Activated naive CD4-positive, alpha-beta T cell treated with Interleukin-2 at 50 U/mL for 16 hours (primary cell): ENCODE data around the gene DAB1.

Source experiments
- DNase-seq: peaks from one replicate; pipeline ENCODE4 v3.0.0-alpha.2; 2020

The DAB1 gene

GRCh38 chr1:57007948-57008347 is 415.9 kb downstream of the DAB1 start:
- DNase-seq = no peak

DNA sequence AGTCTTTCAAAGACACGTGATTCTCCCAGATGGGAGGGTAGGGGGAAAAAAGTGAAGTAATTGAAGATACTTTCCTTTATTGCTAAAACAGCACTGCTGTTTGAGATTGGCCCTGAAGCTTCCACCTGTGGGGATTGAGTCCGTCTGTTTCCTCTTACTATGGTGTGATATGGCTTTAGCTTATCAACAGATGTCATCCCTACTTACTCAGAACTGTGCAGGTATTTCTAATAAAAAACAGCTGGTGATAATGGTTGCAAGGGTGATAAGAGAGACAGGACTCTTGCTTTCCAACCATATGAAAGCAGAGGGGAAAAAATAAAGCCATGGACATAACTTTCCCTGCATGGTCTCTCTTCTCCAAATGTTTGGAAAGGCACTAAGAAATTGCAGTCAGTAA is 416.4 kb downstream of the DAB1 start:
- DNase-seq = no peak

GRCh38 chr1:57003398-57004139 is 420.3 kb downstream of the DAB1 start:
- DNase-seq = no peak

GRCh38 chr1:56995414-56996100 is 428.3 kb downstream of the DAB1 start:
- no peak for DNase-seq

- no peak for DNase-seq
These were observed 430.4 kb downstream of the DAB1 start for GRCh38 chr1:56993475-56993874.

GRCh38 chr1:56992318-56993125 is 431.3 kb downstream of the DAB1 start:
- DNase-seq = no peak

DNA sequence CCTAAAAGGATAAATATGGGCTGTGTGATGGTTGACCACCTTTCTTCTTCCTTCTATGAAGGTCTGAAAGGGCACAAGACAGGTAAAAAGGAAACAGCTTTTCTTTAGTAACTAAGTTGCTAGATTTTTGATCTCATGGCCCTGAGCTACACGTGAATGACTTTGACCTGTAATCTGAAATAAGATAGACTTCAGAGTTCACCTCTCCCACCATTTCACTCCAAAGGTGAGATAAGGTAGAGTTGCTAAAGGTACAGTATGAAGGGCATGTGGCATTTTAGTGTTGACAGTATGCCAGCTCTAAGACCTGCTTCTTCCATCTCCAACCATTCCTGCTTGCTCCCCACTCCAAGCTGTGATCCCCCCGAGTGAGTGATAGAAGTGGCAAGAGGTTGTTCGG is 432.3 kb downstream of the DAB1 start:
- DNase-seq = no peak

DNA sequence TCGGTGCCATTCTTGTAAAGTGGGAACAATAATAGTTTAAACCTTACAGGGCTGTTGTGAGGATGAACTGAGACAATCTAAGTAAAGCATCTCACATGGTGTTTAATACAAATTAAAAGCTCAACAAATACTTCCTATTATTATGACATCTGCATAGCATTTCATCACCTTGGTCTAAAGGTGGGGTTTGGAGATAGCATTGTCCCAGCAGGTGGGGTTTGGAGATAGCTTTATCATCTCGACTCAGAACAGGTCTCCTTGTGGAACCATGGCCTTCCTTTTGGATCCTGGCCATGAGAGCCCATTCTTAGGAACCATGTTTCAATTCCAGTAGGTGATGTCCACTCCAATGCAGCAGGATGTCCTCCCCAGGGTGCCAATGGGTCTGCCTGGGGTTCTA is 437.5 kb downstream of the DAB1 start:
- no peak for DNase-seq

DNA sequence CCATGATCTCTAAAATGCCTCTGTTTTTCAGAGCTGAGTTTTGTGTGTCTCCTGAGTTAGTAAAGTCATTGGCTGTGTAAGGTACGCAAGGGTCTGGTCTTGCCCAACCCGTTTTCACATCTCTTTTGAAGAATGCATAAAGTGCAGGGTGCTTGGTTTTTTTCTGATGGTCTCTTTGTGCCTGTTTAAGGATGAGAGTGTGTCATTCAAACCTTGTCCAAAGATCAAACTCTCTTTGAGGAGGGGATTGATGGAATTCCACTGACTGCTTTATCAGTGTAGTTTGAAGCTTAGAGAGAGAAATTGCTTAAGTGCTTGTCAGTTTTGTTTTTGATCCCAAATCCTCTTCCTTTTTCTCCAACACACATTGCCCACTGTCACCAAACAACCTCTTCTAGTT is 438.0 kb downstream of the DAB1 start:
- DNase-seq = no peak

DNA sequence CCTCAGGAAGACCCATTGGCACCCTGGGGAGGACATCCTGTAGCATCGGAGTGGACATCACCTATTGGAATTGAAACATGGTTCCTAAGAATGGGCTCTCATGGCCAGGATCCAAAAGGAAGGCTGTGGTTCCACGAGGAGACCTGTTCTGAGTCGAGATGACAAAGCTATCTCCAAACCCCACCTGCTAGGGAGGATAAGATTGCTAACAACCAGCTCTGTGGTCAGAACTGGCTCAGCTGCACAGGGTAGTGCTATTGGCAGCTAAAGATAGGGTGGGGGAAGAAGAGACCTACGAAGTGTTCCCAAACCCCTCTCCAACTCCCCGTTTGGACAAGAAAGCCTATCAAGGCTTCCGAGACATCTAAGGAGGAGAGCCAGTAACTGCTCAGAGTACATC is 440.4 kb downstream of the DAB1 start:
- DNase-seq = no peak

DNA sequence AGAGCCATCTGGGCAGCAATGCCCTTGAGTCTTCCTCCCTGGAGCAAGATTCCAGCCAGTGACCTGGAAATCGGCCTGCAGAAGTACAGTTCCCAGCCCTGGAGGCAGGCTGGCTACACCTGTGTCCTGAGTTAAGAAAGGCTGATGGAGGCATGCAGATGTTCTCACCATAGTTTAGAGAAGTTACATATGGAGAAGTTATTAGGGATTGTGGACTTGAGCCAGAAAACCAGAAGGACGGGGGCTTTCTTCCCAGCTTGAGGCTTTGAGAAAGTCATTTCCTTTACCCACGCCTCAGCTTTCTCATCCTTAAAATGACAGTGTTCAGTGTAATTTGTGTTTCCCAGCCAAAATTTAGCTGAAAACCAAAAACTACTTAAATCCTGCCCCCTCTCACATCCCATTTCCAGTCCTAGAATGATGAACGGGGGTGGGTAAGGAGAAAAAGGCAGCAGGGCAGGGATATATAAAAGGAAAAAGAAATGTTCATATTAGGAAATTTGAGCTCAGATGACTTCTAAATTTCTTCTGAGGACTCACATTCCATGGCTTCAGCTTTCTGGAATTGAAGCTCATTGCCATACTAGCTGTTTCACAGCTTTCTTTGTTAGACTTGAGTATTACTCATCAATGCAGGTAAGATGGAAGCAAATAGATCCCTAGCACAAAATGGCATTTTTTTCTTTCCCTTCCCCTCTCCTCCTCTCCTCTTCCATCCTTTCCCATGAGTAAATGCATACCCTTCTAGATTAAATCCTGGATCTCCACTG is 443.7 kb downstream of the DAB1 start:
- DNase-seq = no peak

DNA sequence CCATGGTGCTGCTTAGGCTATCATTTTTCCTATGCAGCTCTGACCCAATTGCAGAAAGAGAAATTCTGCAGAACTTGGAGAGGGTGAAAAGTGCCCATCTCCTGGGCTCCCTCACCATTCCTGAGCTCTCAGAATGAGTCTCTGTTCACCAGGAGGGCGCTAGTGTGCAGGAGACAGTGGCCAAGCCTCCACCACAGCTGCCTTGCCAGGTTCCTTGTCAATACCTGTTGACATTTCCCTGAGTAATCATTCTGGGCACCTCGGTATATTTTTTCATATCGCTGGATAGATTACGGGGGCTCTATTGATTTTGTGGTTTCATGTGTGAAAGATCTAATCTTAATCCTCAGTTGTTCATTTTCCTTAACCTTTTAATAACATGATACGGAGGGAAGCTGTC is 445.0 kb downstream of the DAB1 start:
- DNase-seq = no peak

- DNase-seq = no peak
These were observed 445.9 kb downstream of the DAB1 start for GRCh38 chr1:56977910-56978309.

DNA sequence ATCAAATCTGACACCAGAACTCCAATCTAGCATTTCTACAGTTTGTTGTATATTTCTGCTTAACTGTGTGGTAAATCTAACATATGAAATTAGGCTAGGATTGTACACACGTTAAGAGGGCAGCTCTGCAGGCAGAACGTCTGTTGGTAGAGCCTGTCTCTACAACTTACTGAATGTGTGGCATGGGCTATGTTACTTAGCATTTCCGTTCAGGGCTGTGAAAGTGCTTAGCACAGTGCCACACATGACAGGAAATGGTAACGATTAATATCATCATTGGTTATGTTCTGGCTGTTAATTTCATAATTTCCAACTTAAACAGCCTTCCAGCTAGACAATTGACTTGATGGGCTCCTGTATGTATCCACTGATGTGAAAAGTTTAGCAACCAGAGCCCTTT is 448.4 kb downstream of the DAB1 start:
- DNase-seq = no peak

DNA sequence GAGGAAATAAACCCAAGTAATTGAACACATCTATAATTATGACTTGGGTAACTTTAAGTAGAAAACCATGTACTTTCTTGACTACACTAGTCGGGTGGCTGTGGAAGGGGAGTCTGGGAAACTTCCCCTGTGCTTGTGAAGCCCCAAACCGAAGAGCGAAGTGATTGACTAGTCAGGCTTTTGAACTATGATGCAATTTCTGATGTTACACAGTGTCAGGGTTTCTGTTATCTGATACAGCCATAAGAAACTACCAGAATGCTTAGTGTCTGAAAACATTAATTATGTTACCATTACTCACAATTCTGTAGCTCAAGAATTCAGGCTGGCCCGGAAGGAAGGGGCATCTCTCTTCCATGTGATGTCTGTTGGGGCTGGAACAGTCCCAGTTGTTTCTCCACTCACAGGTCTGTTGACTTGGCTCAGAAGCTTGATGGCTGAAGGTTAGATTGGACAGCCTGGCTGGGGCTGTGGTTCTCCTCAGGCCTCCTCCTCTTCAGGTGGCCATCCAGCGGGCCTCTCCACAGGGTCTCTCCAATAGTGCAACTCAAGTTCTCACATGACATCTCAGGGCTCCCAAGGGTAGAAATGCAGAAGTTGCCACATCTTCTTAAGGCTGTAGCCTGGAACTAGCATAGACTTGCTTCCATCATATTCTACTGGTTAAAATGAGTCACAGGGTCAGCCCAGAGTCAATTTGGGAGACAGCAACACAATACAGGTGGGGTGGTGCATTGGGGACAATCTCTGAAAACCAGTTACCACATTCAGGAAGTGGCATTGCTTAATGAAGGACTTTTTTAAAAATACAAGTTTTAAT is 449.7 kb downstream of the DAB1 start:
- DNase-seq = no peak

GRCh38 chr1:56972976-56973375 is 450.9 kb downstream of the DAB1 start:
- no peak for DNase-seq

GRCh38 chr1:56970280-56970679 is 453.6 kb downstream of the DAB1 start:
- DNase-seq = no peak

DNA sequence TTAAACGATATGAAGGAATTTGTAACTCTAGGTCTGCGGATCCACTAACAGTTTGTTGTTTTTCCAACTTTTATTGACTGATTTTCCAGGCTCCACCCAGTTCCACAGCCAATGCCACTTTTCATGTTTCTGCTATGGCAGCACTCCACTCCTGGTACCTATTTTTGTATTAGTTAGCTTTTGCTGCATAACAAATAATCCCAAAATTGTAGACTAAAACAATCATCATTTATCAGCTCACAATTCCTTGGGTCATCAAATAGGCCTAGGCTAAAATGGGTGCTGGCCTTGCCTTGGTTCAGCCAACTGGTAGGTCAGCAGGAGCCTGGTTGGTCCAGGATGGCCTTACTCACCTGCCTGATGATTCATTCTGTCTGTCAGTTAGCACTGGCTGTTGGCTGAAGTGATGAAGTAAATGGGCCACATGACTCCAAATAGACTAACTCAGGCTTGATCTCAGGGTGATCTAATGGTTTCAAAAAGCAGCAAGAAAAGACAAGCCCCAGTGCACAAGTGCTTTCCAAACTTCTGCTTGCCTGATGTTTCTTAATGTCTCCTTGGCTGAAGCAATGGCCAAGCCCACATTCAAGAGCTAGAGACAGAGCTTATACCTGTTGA is 454.9 kb downstream of the DAB1 start:
- no peak for DNase-seq

DNA sequence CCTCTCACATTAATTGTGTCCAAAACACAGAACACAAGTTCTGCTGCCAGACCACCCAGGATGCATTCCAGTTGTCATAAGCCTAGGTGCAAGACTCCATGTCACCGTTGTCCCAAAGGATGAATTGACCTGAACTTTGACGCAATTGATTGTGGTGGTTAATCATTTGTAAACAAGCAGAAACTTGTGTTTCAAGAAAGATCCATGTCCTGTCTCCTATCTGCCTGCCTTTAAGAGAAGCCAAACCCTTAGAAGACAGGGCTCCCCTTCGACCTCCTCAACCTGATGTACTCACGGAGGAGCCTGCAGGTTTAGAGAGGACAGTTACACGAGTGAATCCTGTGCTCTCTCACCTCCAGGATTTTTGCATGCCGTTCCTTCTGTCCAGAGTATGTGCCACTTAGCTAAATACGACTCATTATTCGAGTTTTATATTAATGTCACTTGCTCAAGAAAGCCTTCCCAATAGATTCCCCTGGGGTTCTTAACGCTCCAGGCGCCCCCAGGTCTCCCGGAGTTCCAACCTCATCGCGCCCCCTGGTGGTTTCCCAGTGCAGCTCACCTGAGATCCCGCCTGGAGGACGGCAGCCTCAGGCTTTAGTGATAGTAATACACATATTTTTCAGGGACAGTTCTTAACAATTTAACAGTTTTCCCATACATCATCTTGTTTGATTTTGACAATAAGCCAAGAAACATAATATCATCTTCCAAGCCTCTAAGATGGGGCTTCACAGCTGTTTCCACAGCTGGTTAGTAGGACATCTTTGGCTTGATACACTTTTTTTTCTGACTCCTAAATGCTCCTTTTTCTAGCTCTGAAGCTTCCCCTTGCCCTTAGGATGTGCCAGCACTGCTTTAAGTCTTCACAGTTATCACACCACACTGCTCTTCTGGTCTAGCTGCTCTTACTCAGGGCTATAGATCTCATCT is 455.7 kb downstream of the DAB1 start:
- no peak for DNase-seq

- DNase-seq = no peak
These were observed 456.5 kb downstream of the DAB1 start for GRCh38 chr1:56967355-56967754.

GRCh38 chr1:56966698-56966999 is 457.2 kb downstream of the DAB1 start:
- DNase-seq = no peak
